ENCODE data around the gene ANO3. TPM values are rescaled to one million over a fixed set of nuclear protein-coding genes. Genes with fewer than 3 reads are reported as not detected.

Gene ANO3
- total and polyA plus RNA-seq, 4 experiments from 2014 or later, result not detected

GRCh38 chr11:26556582-26556981 lies 224.7 kb downstream of the ANO3 start:
- intact Hi-C loops (cut with micrococcal nuclease), result no loop called here

GRCh38 chr11:26557666-26558065 lies 225.7 kb downstream of the ANO3 start:
- H3K9me3 ChIP-seq (ENCODE audit: control insufficient read depth in 1 of 2, low read length in 2 of 2), result no peaks in the 10 kb centered on the region
- Mint-ChIP-seq H3K27me3 (no peaks in the 10 kb centered on the region), H3K27ac (no peak overlapping the region), H3K9me3 (peaks cover 2 to 9% (median 4%) of the 10 kb centered on the region in 8 donors), H3K36me3 (no peaks in the 10 kb centered on the region), H3K4me1 (no peaks in the 10 kb centered on the region), H3K4me3 (no peak overlapping the region)
- DNase-seq, result no peak
- intact Hi-C loops (cut with micrococcal nuclease), result no loop called here
- H3K4me1 ChIP-seq (ENCODE audit: insufficient read depth, low read length), result no peaks in the 10 kb centered on the region
- no peaks in the 10 kb centered on the region for H3K36me3 ChIP-seq (ENCODE audit: insufficient read depth, low read length)
- H3K27me3 ChIP-seq (ENCODE audit: insufficient read depth, low read length), result no peaks in the 10 kb centered on the region
- CTCF ChIA-PET (ENCODE audit: partially characterized antibody), result no interaction called here
- no peak overlapping the region for H3K4me3 ChIP-seq (ENCODE audit: low read length in 2 of 2)
- H3K27ac ChIP-seq (ENCODE audit: low read depth, low read length), result no peak overlapping the region
- POLR2A ChIA-PET (ENCODE audit: partially characterized antibody), result no interaction called here

More at GRCh38 chr11:26556582-26556981, 224.7 kb downstream of the ANO3 start:
- Mint-ChIP-seq H3K9me3 (peaks cover 2 to 9% (median 4%) of the 10 kb centered on the region in 8 donors), H3K27ac (no peak overlapping the region), H3K36me3 (no peaks in the 10 kb centered on the region), H3K4me1 (no peaks in the 10 kb centered on the region), H3K27me3 (no peaks in the 10 kb centered on the region), H3K4me3 (no peak overlapping the region)
- H3K4me1 ChIP-seq (ENCODE audit: insufficient read depth, low read length), result no peaks in the 10 kb centered on the region
- DNase-seq, result no peak
- CTCF ChIA-PET (ENCODE audit: partially characterized antibody), result no interaction called here
- no peaks in the 10 kb centered on the region for H3K9me3 ChIP-seq (ENCODE audit: control insufficient read depth in 1 of 2, low read length in 2 of 2)
- H3K4me3 ChIP-seq (ENCODE audit: low read length in 2 of 2), result no peak overlapping the region
- POLR2A ChIA-PET (ENCODE audit: partially characterized antibody), result no interaction called here
- no peaks in the 10 kb centered on the region for H3K27me3 ChIP-seq (ENCODE audit: insufficient read depth, low read length)
- H3K36me3 ChIP-seq (ENCODE audit: insufficient read depth, low read length), result no peaks in the 10 kb centered on the region
- no peak overlapping the region for H3K27ac ChIP-seq (ENCODE audit: low read depth, low read length)

GRCh38 chr11:26558190-26558589 lies 226.3 kb downstream of the ANO3 start:
- Mint-ChIP-seq H3K9me3 (peaks cover 1 to 9% (median 3%) of the 10 kb centered on the region in 8 donors), H3K27me3 (no peaks in the 10 kb centered on the region), H3K36me3 (no peaks in the 10 kb centered on the region), H3K4me1 (no peaks in the 10 kb centered on the region), H3K27ac (no peak overlapping the region), H3K4me3 (no peak overlapping the region)
- no peak overlapping the region for H3K27ac ChIP-seq (ENCODE audit: low read depth, low read length)
- intact Hi-C loops (cut with micrococcal nuclease), result no loop called here
- H3K9me3 ChIP-seq (ENCODE audit: control insufficient read depth in 1 of 2, low read length in 2 of 2), result no peaks in the 10 kb centered on the region
- H3K27me3 ChIP-seq (ENCODE audit: insufficient read depth, low read length), result no peaks in the 10 kb centered on the region
- no peaks in the 10 kb centered on the region for H3K4me1 ChIP-seq (ENCODE audit: insufficient read depth, low read length)
- ChIA-PET POLR2A (ENCODE audit: partially characterized antibody) (no interaction called here), CTCF (ENCODE audit: partially characterized antibody) (no interaction called here)
- no peak overlapping the region for H3K4me3 ChIP-seq (ENCODE audit: low read length in 2 of 2)
- no peak for DNase-seq
- H3K36me3 ChIP-seq (ENCODE audit: insufficient read depth, low read length), result no peaks in the 10 kb centered on the region

- Histone ChIP-seq H3K27me3 (ENCODE audit: insufficient read depth, low read length) (no peaks in the 10 kb centered on the region), H3K36me3 (ENCODE audit: insufficient read depth, low read length) (no peaks in the 10 kb centered on the region), H3K27ac (ENCODE audit: low read depth, low read length) (no peak overlapping the region), H3K4me1 (ENCODE audit: insufficient read depth, low read length) (no peaks in the 10 kb centered on the region), H3K9me3 (ENCODE audit: control insufficient read depth in 1 of 2, low read length in 2 of 2) (no peaks in the 10 kb centered on the region), H3K4me3 (ENCODE audit: low read length in 2 of 2) (no peak overlapping the region)
- Mint-ChIP-seq H3K27ac (no peak overlapping the region), H3K27me3 (no peaks in the 10 kb centered on the region), H3K4me3 (no peak overlapping the region), H3K36me3 (no peaks in the 10 kb centered on the region), H3K9me3 (peaks cover 0 to 17% (median 7%) of the 10 kb centered on the region in 8 donors), H3K4me1 (no peaks in the 10 kb centered on the region)
- POLR2A ChIA-PET (ENCODE audit: partially characterized antibody), result no interaction called here
- CTCF ChIA-PET (ENCODE audit: partially characterized antibody), result no interaction called here
- no peak for DNase-seq
- intact Hi-C loops (cut with micrococcal nuclease), result no loop called here
These were observed 237.7 kb downstream of the ANO3 start for GRCh38 chr11:26569646-26570045.

- Mint-ChIP-seq H3K9me3 (peaks cover 0 to 10% (median 3%) of the 10 kb centered on the region in 8 donors), H3K4me3 (no peak within 1 kb of the TSS), H3K4me1 (no peaks in the 10 kb centered on the region), H3K36me3 (no peaks in the 10 kb centered on the region), H3K27ac (no peak within 1 kb of the TSS), H3K27me3 (no peaks in the 10 kb centered on the region)
- CTCF ChIA-PET (ENCODE audit: partially characterized antibody), result no interaction called here
- Histone ChIP-seq H3K27me3 (ENCODE audit: insufficient read depth, low read length) (no peaks in the 10 kb centered on the region), H3K9me3 (ENCODE audit: control insufficient read depth in 1 of 2, low read length in 2 of 2) (no peaks in the 10 kb centered on the region), H3K27ac (ENCODE audit: low read depth, low read length) (no peak within 1 kb of the TSS), H3K4me1 (ENCODE audit: insufficient read depth, low read length) (no peaks in the 10 kb centered on the region), H3K36me3 (ENCODE audit: insufficient read depth, low read length) (no peaks in the 10 kb centered on the region), H3K4me3 (ENCODE audit: low read length in 2 of 2) (no peak within 1 kb of the TSS)
- DNase-seq, result no peak
- POLR2A ChIA-PET (ENCODE audit: partially characterized antibody), result no interaction called here
- intact Hi-C loops (cut with micrococcal nuclease), result no loop called here
These were observed 240.1 kb downstream of the ANO3 start, which contains the start of gene MUC15 for GRCh38 chr11:26571861-26572654. TSS of gene MUC15 (minus strand) at chr11:26572263. CDS start at chr11:26567094, 5,169 bp downstream.

- Histone ChIP-seq H3K27me3 (ENCODE audit: insufficient read depth, low read length) (no peaks in the 10 kb centered on the region), H3K36me3 (ENCODE audit: insufficient read depth, low read length) (no peaks in the 10 kb centered on the region), H3K27ac (ENCODE audit: low read depth, low read length) (no peak overlapping the region), H3K4me3 (ENCODE audit: low read length in 2 of 2) (no peak overlapping the region), H3K4me1 (ENCODE audit: insufficient read depth, low read length) (no peaks in the 10 kb centered on the region), H3K9me3 (ENCODE audit: control insufficient read depth in 1 of 2, low read length in 2 of 2) (no peaks in the 10 kb centered on the region)
- intact Hi-C loops (cut with micrococcal nuclease), result no loop called here
- no peaks in the 10 kb centered on the region for H3K4me1 Mint-ChIP-seq
- peaks cover 0 to 10% (median 3%) of the 10 kb centered on the region in 8 donors for H3K9me3 Mint-ChIP-seq
- ChIA-PET CTCF (ENCODE audit: partially characterized antibody) (no interaction called here), POLR2A (ENCODE audit: partially characterized antibody) (no interaction called here)
- H3K27ac Mint-ChIP-seq, result no peak overlapping the region
- no peak overlapping the region for H3K4me3 Mint-ChIP-seq
- H3K36me3 Mint-ChIP-seq, result no peaks in the 10 kb centered on the region
- DNase-seq, result no peak
- H3K27me3 Mint-ChIP-seq, result no peaks in the 10 kb centered on the region
These were observed 241.0 kb downstream of the ANO3 start for GRCh38 chr11:26572770-26573402.

- Mint-ChIP-seq H3K4me3 (no peak overlapping the region), H3K4me1 (no peaks in the 10 kb centered on the region), H3K27me3 (no peaks in the 10 kb centered on the region), H3K27ac (no peak overlapping the region), H3K36me3 (no peaks in the 10 kb centered on the region), H3K9me3 (peaks cover 0 to 8% (median 3%) of the 10 kb centered on the region in 8 donors)
- H3K27ac ChIP-seq (ENCODE audit: low read depth, low read length), result no peak overlapping the region
- intact Hi-C loops (cut with micrococcal nuclease), result no loop called here
- no peak for DNase-seq
- ChIA-PET POLR2A (ENCODE audit: partially characterized antibody) (no interaction called here), CTCF (ENCODE audit: partially characterized antibody) (no interaction called here)
- H3K27me3 ChIP-seq (ENCODE audit: insufficient read depth, low read length), result no peaks in the 10 kb centered on the region
- H3K4me1 ChIP-seq (ENCODE audit: insufficient read depth, low read length), result no peaks in the 10 kb centered on the region
- no peaks in the 10 kb centered on the region for H3K36me3 ChIP-seq (ENCODE audit: insufficient read depth, low read length)
- no peak overlapping the region for H3K4me3 ChIP-seq (ENCODE audit: low read length in 2 of 2)
- no peaks in the 10 kb centered on the region for H3K9me3 ChIP-seq (ENCODE audit: control insufficient read depth in 1 of 2, low read length in 2 of 2)
These were observed 242.0 kb downstream of the ANO3 start for GRCh38 chr11:26573896-26574295.

Data from CD4-positive, alpha-beta memory T cell (primary cell).